ENCODE measurements around the gene SYT6.

DNA sequence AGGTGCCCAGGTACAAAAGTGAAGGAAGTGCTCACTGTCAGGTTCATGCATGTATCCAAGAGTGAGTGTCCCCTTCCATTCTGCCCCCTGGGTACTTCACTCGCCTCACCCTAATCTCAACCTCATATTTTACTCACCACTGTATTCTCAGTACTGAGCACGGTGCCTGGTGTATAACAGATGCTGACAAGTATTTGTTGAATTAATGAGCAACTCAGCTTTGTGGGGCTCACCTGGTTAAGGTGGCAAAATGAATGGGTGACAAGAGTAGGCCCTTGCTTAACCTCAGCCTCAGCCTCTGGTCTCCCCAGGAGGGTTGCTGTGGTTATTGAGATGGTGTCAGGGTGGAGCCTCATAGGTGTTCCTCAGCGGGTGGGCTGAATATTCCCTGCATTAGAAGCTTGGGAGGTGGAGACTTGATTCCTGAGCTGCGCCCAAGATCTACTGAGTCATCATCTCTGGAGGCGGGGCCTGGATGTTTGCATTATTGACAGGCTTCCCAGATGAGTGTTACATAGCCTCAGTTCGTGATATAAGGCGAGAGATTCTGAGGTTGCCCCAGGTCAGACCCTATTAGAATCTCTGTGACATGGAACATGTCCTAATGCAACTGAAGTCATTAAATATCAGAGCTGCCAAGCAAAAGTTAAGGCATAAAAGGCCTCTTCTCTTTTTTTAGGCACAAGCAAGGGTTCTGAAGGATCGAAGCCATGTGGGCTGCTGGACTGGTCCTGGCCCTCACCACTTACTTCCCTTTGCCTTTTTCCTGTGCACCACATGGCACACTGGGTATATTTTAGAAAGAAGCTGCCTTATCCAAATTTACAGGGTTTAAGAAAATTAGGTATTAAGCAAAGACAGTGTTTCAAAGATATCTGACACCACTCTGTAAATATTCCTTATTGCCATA is 39.2 kb downstream of the SYT6 start:
- TF ChIP-seq, protein P1, sequence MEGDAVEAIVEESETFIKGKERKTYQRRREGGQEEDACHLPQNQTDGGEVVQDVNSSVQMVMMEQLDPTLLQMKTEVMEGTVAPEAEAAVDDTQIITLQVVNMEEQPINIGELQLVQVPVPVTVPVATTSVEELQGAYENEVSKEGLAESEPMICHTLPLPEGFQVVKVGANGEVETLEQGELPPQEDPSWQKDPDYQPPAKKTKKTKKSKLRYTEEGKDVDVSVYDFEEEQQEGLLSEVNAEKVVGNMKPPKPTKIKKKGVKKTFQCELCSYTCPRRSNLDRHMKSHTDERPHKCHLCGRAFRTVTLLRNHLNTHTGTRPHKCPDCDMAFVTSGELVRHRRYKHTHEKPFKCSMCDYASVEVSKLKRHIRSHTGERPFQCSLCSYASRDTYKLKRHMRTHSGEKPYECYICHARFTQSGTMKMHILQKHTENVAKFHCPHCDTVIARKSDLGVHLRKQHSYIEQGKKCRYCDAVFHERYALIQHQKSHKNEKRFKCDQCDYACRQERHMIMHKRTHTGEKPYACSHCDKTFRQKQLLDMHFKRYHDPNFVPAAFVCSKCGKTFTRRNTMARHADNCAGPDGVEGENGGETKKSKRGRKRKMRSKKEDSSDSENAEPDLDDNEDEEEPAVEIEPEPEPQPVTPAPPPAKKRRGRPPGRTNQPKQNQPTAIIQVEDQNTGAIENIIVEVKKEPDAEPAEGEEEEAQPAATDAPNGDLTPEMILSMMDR (IDR thresholded peaks at IDR 0.05), result no peak
- TF ChIP-seq POLR2A (IDR thresholded peaks at IDR 0.05), result no peak

All from thyroid gland (tissue), 4 donors.